CD4-positive, alpha-beta T cell treated with Interleukin-17A for 4 hours (primary cell): ENCODE measurements around the gene GDAP2.
"Not testable (repeated sequence)": the region's sequence is repeated elsewhere in the genome, so short reads cannot be mapped to it uniquely, and the experiment has no call there.

Experiments
- DNase-seq: peaks from one replicate; pipeline ENCODE4 v3.0.0-alpha.2; 2020; ENCODE audit warnings: mixed read lengths

Gene GDAP2

GRCh38 chr1:117897551-117897950 lies 31.9 kb downstream of the GDAP2 start:
- no peak for DNase-seq

GRCh38 chr1:117895482-117896114 lies 33.8 kb downstream of the GDAP2 start:
- peak; percentile 65 for DNase-seq

GRCh38 chr1:117894078-117894477 lies 35.3 kb downstream of the GDAP2 start:
- DNase-seq, result no peak

- no peak for DNase-seq
Observed at GRCh38 chr1:117892512-117892911, 36.9 kb downstream of the GDAP2 start.

- no peak for DNase-seq
Observed at GRCh38 chr1:117890452-117890851, 39.0 kb downstream of the GDAP2 start.

GRCh38 chr1:117886101-117886795 lies 43.2 kb downstream of the GDAP2 start:
- DNase-seq, result no peak

- DNase-seq, result no peak
Observed at GRCh38 chr1:117883616-117884015, 45.8 kb downstream of the GDAP2 start.

- DNase-seq, result no peak
Observed at GRCh38 chr1:117879284-117879683, 50.1 kb downstream of the GDAP2 start.

- DNase-seq, result no peak
Observed at GRCh38 chr1:117877823-117878222, 51.6 kb downstream of the GDAP2 start.

GRCh38 chr1:117871013-117871412 lies 58.4 kb downstream of the GDAP2 start:
- DNase-seq, result no peak

- no peak for DNase-seq
Observed at GRCh38 chr1:117861694-117862093, 67.7 kb downstream of the GDAP2 start.

- DNase-seq, result no peak
Observed at GRCh38 chr1:117860896-117861610, 68.4 kb downstream of the GDAP2 start.

- DNase-seq, result no peak
Observed at GRCh38 chr1:117859901-117860300, 69.5 kb downstream of the GDAP2 start.

- no peak for DNase-seq
Observed at GRCh38 chr1:117857418-117857817, 72.0 kb downstream of the GDAP2 start.

- no peak for DNase-seq
Observed at GRCh38 chr1:117852853-117853553, 76.4 kb downstream of the GDAP2 start.

GRCh38 chr1:117851687-117852086 lies 77.7 kb downstream of the GDAP2 start:
- no peak for DNase-seq

- no peak for DNase-seq
Observed at GRCh38 chr1:117846674-117847425, 82.6 kb downstream of the GDAP2 start.

GRCh38 chr1:117844478-117844877 lies 84.9 kb downstream of the GDAP2 start:
- DNase-seq, result not testable (repeated sequence)

- no peak for DNase-seq
Observed at GRCh38 chr1:117843791-117844190, 85.6 kb downstream of the GDAP2 start.

GRCh38 chr1:117842408-117843170 lies 86.8 kb downstream of the GDAP2 start:
- no peak for DNase-seq

GRCh38 chr1:117841117-117841650 lies 88.2 kb downstream of the GDAP2 start:
- DNase-seq, result no peak

- no peak for DNase-seq
Observed at GRCh38 chr1:117838911-117839310, 90.5 kb downstream of the GDAP2 start.
